Mesenchymal stem cell (in vitro differentiated cells and primary cell): ENCODE results near the gene HOXA6.

ENCODE experiments used
- DNase-seq: peaks from one replicate; pipeline ENCODE4 v3.0.0-alpha.2; 2013
- H2AFZ ChIP-seq: one replicate; pipeline ENCODE4 v1.6.1; 2013; ENCODE audit warnings: low read depth, mild to moderate bottlenecking, control low read depth, inconsistent platforms, low read length, moderate library complexity
- H2AK5ac ChIP-seq: 2 replicates; pipeline ENCODE4 v1.6.1; 2013; ENCODE audit warnings: low read length, moderate library complexity, mild to moderate bottlenecking, inconsistent platforms; ENCODE audit not compliant: severe bottlenecking
- H2BK120ac ChIP-seq: one replicate; pipeline ENCODE4 v1.6.1; 2013; ENCODE audit warnings: low read depth, mild to moderate bottlenecking, inconsistent platforms, low read length, moderate library complexity
- H2BK12ac ChIP-seq, 2 experiments: one replicate each; pipeline ENCODE4 v1.6.1; 2013; ENCODE audit warnings: inconsistent platforms in 2 of 2, low read length in 2 of 2, mild to moderate bottlenecking in 2 of 2, moderate library complexity in 2 of 2, control low read depth in 1 of 2
- H2BK15ac ChIP-seq: one replicate; pipeline ENCODE4 v1.6.1; 2013; ENCODE audit warnings: mild to moderate bottlenecking, low read depth, inconsistent platforms; ENCODE audit not compliant: poor library complexity, severe bottlenecking
- H2BK5ac ChIP-seq: 2 replicates; pipeline ENCODE4 v1.6.1; 2013; ENCODE audit warnings: low read depth, mild to moderate bottlenecking, low read length, control low read depth, inconsistent platforms; ENCODE audit not compliant: poor library complexity, severe bottlenecking
- H3K14ac ChIP-seq, 2 experiments: one replicate each; pipeline ENCODE4 v1.6.1; 2013; ENCODE audit warnings: inconsistent platforms in 2 of 2, low read length in 2 of 2, control low read depth in 1 of 2, mild to moderate bottlenecking in 1 of 2, moderate library complexity in 1 of 2
- H3K18ac ChIP-seq, 2 experiments: one replicate each; pipeline ENCODE4 v1.6.1; 2013; ENCODE audit warnings: inconsistent platforms in 2 of 2, low read length in 2 of 2, control low read depth in 1 of 2, low read depth in 1 of 2, mild to moderate bottlenecking in 1 of 2
- H3K23ac ChIP-seq, 2 experiments: one replicate each; pipeline ENCODE4 v1.6.1; 2013; ENCODE audit warnings: inconsistent platforms in 2 of 2, low read length in 2 of 2, mild to moderate bottlenecking in 2 of 2, moderate library complexity in 2 of 2, control low read depth in 1 of 2
- H3K27ac ChIP-seq: 2 replicates; pipeline ENCODE4 v1.5.1; 2013; ENCODE audit warnings: mild to moderate bottlenecking, moderate library complexity, low read length, control low read depth, inconsistent platforms; ENCODE audit not compliant: poor library complexity, severe bottlenecking
- H3K27me3 ChIP-seq, 2 experiments: 2 replicates each; pipeline versions ENCODE4 v1.6.1 to v1.7.0; 2013; ENCODE audit warnings: low read length in 2 of 2, mild to moderate bottlenecking in 2 of 2, moderate library complexity in 2 of 2, control low read depth in 1 of 2, inconsistent platforms in 1 of 2; ENCODE audit not compliant: control insufficient read depth in 1 of 2, insufficient read depth in 1 of 2
- H3K36me3 ChIP-seq, 2 experiments: 2 replicates each; pipeline versions ENCODE4 v1.6.1 to v1.7.0; 2013; ENCODE audit warnings: low read length in 2 of 2, control low read depth in 1 of 2, inconsistent platforms in 1 of 2, low read depth in 1 of 2, mild to moderate bottlenecking in 1 of 2; ENCODE audit not compliant: insufficient read depth in 2 of 2, control insufficient read depth in 1 of 2
- H3K4ac ChIP-seq, 2 experiments: one replicate each; pipeline ENCODE4 v1.6.1; 2013; ENCODE audit warnings: inconsistent platforms in 2 of 2, low read length in 2 of 2, mild to moderate bottlenecking in 2 of 2, moderate library complexity in 2 of 2, control low read depth in 1 of 2, low read depth in 1 of 2
- H3K4me1 ChIP-seq: 2 replicates; pipeline ENCODE4 v1.6.1; 2013; ENCODE audit warnings: low read depth, low read length, control low read depth; ENCODE audit not compliant: control insufficient read depth, insufficient read depth
- H3K4me2 ChIP-seq: 2 replicates; pipeline ENCODE4 v1.6.1; 2013; ENCODE audit warnings: low read length, mild to moderate bottlenecking, inconsistent platforms; ENCODE audit not compliant: poor library complexity, severe bottlenecking
- H3K4me3 ChIP-seq, 2 experiments: 2 replicates each; pipeline versions ENCODE4 v1.5.1 to v1.7.0; 2013; ENCODE audit warnings: low read length in 2 of 2, mild to moderate bottlenecking in 2 of 2, control low read depth in 1 of 2, low read depth in 1 of 2; ENCODE audit not compliant: insufficient read depth in 1 of 2
- H3K79me1 ChIP-seq: replicated peaks from 2 replicates; pipeline ENCODE4 v1.6.1; 2013; ENCODE audit warnings: mild to moderate bottlenecking, control low read depth, low read length, inconsistent platforms; ENCODE audit not compliant: poor library complexity, severe bottlenecking
- H3K9ac ChIP-seq: 2 replicates; pipeline ENCODE4 v1.7.0; 2013; ENCODE audit warnings: mild to moderate bottlenecking, low read length, moderate library complexity
- H3K9me3 ChIP-seq: 2 replicates; pipeline ENCODE4 v1.7.0; 2013; ENCODE audit warnings: mild to moderate bottlenecking, low read length; ENCODE audit not compliant: control insufficient read depth
- H4K8ac ChIP-seq: one replicate; pipeline ENCODE4 v1.6.1; 2013; ENCODE audit warnings: inconsistent platforms, mild to moderate bottlenecking, low read length, moderate library complexity
- H4K91ac ChIP-seq: one replicate; pipeline ENCODE4 v1.6.1; 2013; ENCODE audit warnings: mild to moderate bottlenecking, low read length, inconsistent platforms
- WGBS: methylation state at CpG from one replicate; pipeline ENCODE4 v1.1.7; 2013; ENCODE audit warnings: mixed read lengths; 5-methylcytosine and 5-hydroxymethylcytosine counted together

The HOXA6 gene

GRCh38 chr7:27115221-27116026 is 32.1 kb downstream of the HOXA6 start:
- H2BK12ac ChIP-seq, result no peak overlapping the region
- no peaks in the 10 kb centered on the region for H3K27me3 ChIP-seq
- peak overlapping the region; percentile 3 for H4K8ac ChIP-seq
- H2BK120ac ChIP-seq, result no peak overlapping the region
- H3K36me3 ChIP-seq, result peaks cover 16 to 17% of the 10 kb centered on the region in 2 experiments
- H2BK5ac ChIP-seq, result peak overlapping the region; percentile 96
- H3K14ac ChIP-seq, result no peak overlapping the region
- no peak overlapping the region for H2AFZ ChIP-seq
- peak overlapping the region in 1 of 2 experiments; percentile 34 for H3K18ac ChIP-seq
- 1% methylated on average over 42 of the region's 45 CpGs for WGBS
- peak overlapping the region; percentile 53 for H2AK5ac ChIP-seq
- H3K4ac ChIP-seq, result no peak overlapping the region
- peak overlapping the region; percentile 78 for H3K9ac ChIP-seq
- peak overlapping the region; percentile 99 for H3K27ac ChIP-seq
- no peak overlapping the region for H3K23ac ChIP-seq
- peaks cover 3% of the 10 kb centered on the region for H3K4me1 ChIP-seq
- no peak overlapping the region for H4K91ac ChIP-seq
- peak overlapping the region; percentile 72 for H3K4me2 ChIP-seq
- peak; percentile 58 for DNase-seq
- H3K4me3 ChIP-seq, result peak overlapping the region; percentile 69 to 78
- no peak overlapping the region for H2BK15ac ChIP-seq
- H3K9me3 ChIP-seq, result no peaks in the 10 kb centered on the region
- H3K79me1 ChIP-seq, result no peaks in the 10 kb centered on the region

- peak overlapping the region; percentile 77 for H2BK5ac ChIP-seq
- H3K9me3 ChIP-seq, result no peaks in the 10 kb centered on the region
- no peak overlapping the region for H3K4ac ChIP-seq
- DNase-seq, result no peak
- H2BK15ac ChIP-seq, result no peak overlapping the region
- H3K18ac ChIP-seq, result no peak overlapping the region
- H2AFZ ChIP-seq, result no peak overlapping the region
- H2BK12ac ChIP-seq, result no peak overlapping the region
- no peaks in the 10 kb centered on the region for H3K79me1 ChIP-seq
- H4K8ac ChIP-seq, result no peak overlapping the region
- 4% methylated on average over 6 of the region's 6 CpGs for WGBS
- no peak overlapping the region for H3K14ac ChIP-seq
- H3K27me3 ChIP-seq, result no peaks in the 10 kb centered on the region
- peak overlapping the region; percentile 99 for H3K27ac ChIP-seq
- H3K4me3 ChIP-seq, result peak overlapping the region in 1 of 2 experiments; percentile 69
- no peak overlapping the region for H2BK120ac ChIP-seq
- peak overlapping the region; percentile 72 for H3K4me2 ChIP-seq
- no peak overlapping the region for H3K23ac ChIP-seq
- no peak overlapping the region for H4K91ac ChIP-seq
- H3K9ac ChIP-seq, result peak overlapping the region; percentile 78
- H3K4me1 ChIP-seq, result peaks cover 8% of the 10 kb centered on the region
- H3K36me3 ChIP-seq, result peaks cover 16 to 22% of the 10 kb centered on the region in 2 experiments
- H2AK5ac ChIP-seq, result peak overlapping the region; percentile 56
Measured at GRCh38 chr7:27114881-27115220, 32.7 kb downstream of the HOXA6 start.

- peak; percentile 30 for DNase-seq
- peak overlapping the region; percentile 83 for H3K27ac ChIP-seq
- peak overlapping the region; percentile 88 for H3K9ac ChIP-seq
- WGBS, result 3% methylated on average over 8 of the region's 26 CpGs
- H2BK12ac ChIP-seq, result no peak overlapping the region
- H4K91ac ChIP-seq, result no peak overlapping the region
- H3K23ac ChIP-seq, result no peak overlapping the region
- H3K4ac ChIP-seq, result no peak overlapping the region
- H2AFZ ChIP-seq, result no peak overlapping the region
- H3K36me3 ChIP-seq, result peaks cover 17 to 27% of the 10 kb centered on the region in 2 experiments
- H2BK5ac ChIP-seq, result peak overlapping the region; percentile 8
- peak overlapping the region; percentile 76 for H2AK5ac ChIP-seq
- no peaks in the 10 kb centered on the region for H3K27me3 ChIP-seq
- H3K18ac ChIP-seq, result no peak overlapping the region
- no peaks in the 10 kb centered on the region for H3K9me3 ChIP-seq
- H2BK120ac ChIP-seq, result no peak overlapping the region
- H3K4me1 ChIP-seq, result peaks cover 13% of the 10 kb centered on the region
- no peak overlapping the region for H3K14ac ChIP-seq
- peak overlapping the region; percentile 66 to 78 for H3K4me3 ChIP-seq
- H3K79me1 ChIP-seq, result no peaks in the 10 kb centered on the region
- no peak overlapping the region for H2BK15ac ChIP-seq
- no peak overlapping the region for H4K8ac ChIP-seq
- peak overlapping the region; percentile 59 for H3K4me2 ChIP-seq
Measured at GRCh38 chr7:27113991-27114769, 33.4 kb downstream of the HOXA6 start.
